Gastroesophageal sphincter (tissue), 4 donors: ENCODE measurements around the gene WSCD2. TPM values are rescaled to one million over a fixed set of nuclear protein-coding genes. Genes with fewer than 3 reads are reported as not detected.

ENCODE experiments used
- ATAC-seq: fragments of 150-250 bp; one replicate; pipeline ENCODE4 v1.9.1; 2016; ENCODE audit warnings: mild to moderate bottlenecking, moderate library complexity
- H3K27ac ChIP-seq, 4 donors: fragments of 200-600 bp; sonication (generic) in 3 of 4; 1 replicate in 3 of 4; 2 replicates in 1 of 4; pipeline ENCODE4 v1.5.1; 2016 to 2019
- H3K27me3 ChIP-seq: fragments of 200-600 bp; sonication (generic); one replicate; pipeline ENCODE4 v1.5.1; 2019
- H3K36me3 ChIP-seq, 2 donors: fragments of 200-600 bp; sonication (generic); one replicate each; pipeline ENCODE4 v1.5.1; 2019; ENCODE audit warnings: control low read depth in 1 of 2
- H3K4me1 ChIP-seq, 3 donors: fragments of 200-600 bp; sonication (generic); 1 replicate in 2 of 3; 2 replicates in 1 of 3; pipeline ENCODE4 v1.5.1; 2016 to 2019; ENCODE audit warnings: control low read depth in 2 of 3
- H3K4me3 ChIP-seq, 2 donors: fragments of 200-600 bp; sonication (generic); one replicate each; pipeline ENCODE4 v1.5.1; 2019; ENCODE audit warnings: mild to moderate bottlenecking in 1 of 2, moderate library complexity in 1 of 2
- H3K9me3 ChIP-seq, 3 donors: fragments of 200-600 bp; sonication (generic); one replicate each; pipeline ENCODE4 v1.5.1; 2017 to 2019; ENCODE audit warnings: control low read depth in 2 of 3
- CTCF ChIP-seq, 4 experiments: fragments of 200-600 bp in 2 of 4; fragments of 450-650 bp in 2 of 4; sonication (generic) in 1 of 4; IDR thresholded peaks; one replicate each; pipeline ENCODE4 v1.5.1; 2017 to 2019; ENCODE audit warnings: antibody characterized with exemption in 4 of 4, mild to moderate bottlenecking in 2 of 4, moderate library complexity in 2 of 4
- EP300 ChIP-seq: sonication (generic); formaldehyde crosslinking; IDR thresholded peaks from one replicate; pipeline ENCODE4 v1.6.1; 2017; ENCODE audit warnings: antibody characterized with exemption, mild to moderate bottlenecking
- POLR2A ChIP-seq, 2 donors: fragments of 450-650 bp; IDR thresholded peaks; one replicate each; pipeline ENCODE4 v1.6.1; 2017; ENCODE audit warnings: antibody characterized with exemption in 2 of 2, mild to moderate bottlenecking in 2 of 2, moderate library complexity in 1 of 2
- POLR2AphosphoS5 ChIP-seq: sonication (generic); formaldehyde crosslinking; IDR thresholded peaks from one replicate; pipeline ENCODE4 v1.6.1; 2017; ENCODE audit warnings: antibody characterized with exemption
- WGBS, 2 donors: methylation state at CpG; one replicate each; pipeline ENCODE4 v1.1.5; 2018; ENCODE audit warnings: low coverage in 1 of 2; 5-methylcytosine and 5-hydroxymethylcytosine counted together
- total RNA-seq, 4 donors: library from RNA; depleted of rRNA; stranded (reverse); fragments of >200 nt; gene quantifications; one replicate each; pipeline ENCODE4 v1.1.0, GENCODE V29; 2016

The WSCD2 gene
- total RNA-seq, 4 donors from 2014 or later: 5.0 to 86.1 (median 31.6) TPM

- H3K4me3 ChIP-seq: no peak overlapping the region
- H3K36me3 ChIP-seq: no peaks in the 10 kb centered on the region
- peaks cover 0 to 58% (median 0%) of the 10 kb centered on the region in 3 donors for H3K4me1 ChIP-seq
- 60 to 72% methylated on average over 5 to 8 of the region's 8 CpGs for WGBS, 2 donors
- H3K27me3 ChIP-seq: no peaks in the 10 kb centered on the region
- ATAC-seq: no peak
- H3K9me3 ChIP-seq: no peaks in the 10 kb centered on the region
- no peak for TF ChIP-seq POLR2AphosphoS5
- no peak for TF ChIP-seq CTCF (IDR thresholded peaks at IDR 0.05)
- no peak for TF ChIP-seq POLR2A (IDR thresholded peaks at IDR 0.05)
- no peak for TF ChIP-seq EP300
- H3K27ac ChIP-seq: peak overlapping the region in 3 of 4 donors; percentile 2 to 57 (median 54)
Measured at GRCh38 chr12:108157870-108158459, 28.9 kb downstream of the WSCD2 start.

- WGBS, 2 donors: 45 to 56% methylated on average over 4 of the region's 4 CpGs
- Histone ChIP-seq H3K4me3 (no peak overlapping the region), H3K27ac (peak overlapping the region in 3 of 4 donors; percentile 49 to 64 (median 57)), H3K4me1 (peaks cover 0 to 65% (median 0%) of the 10 kb centered on the region in 3 donors), H3K9me3 (no peaks in the 10 kb centered on the region), H3K27me3 (no peaks in the 10 kb centered on the region), H3K36me3 (no peaks in the 10 kb centered on the region)
- ATAC-seq: no peak
- TF ChIP-seq EP300 (no peak), POLR2A (IDR thresholded peaks at IDR 0.05) (no peak), POLR2AphosphoS5 (no peak), CTCF (IDR thresholded peaks at IDR 0.05) (no peak)
Measured at GRCh38 chr12:108162207-108162606, 33.1 kb downstream of the WSCD2 start.

GRCh38 chr12:108166505-108166904, 37.4 kb downstream of the WSCD2 start:
- H3K27ac ChIP-seq: peak overlapping the region in 3 of 4 donors; percentile 41 to 64 (median 51)
- TF ChIP-seq EP300: no peak
- no peak for TF ChIP-seq POLR2AphosphoS5
- TF ChIP-seq POLR2A (IDR thresholded peaks at IDR 0.05): no peak
- TF ChIP-seq CTCF (IDR thresholded peaks at IDR 0.05): no peak
- H3K36me3 ChIP-seq: no peaks in the 10 kb centered on the region
- no peak for ATAC-seq
- peaks cover 0 to 75% (median 0%) of the 10 kb centered on the region in 3 donors for H3K4me1 ChIP-seq
- H3K27me3 ChIP-seq: no peaks in the 10 kb centered on the region
- 10 to 32% methylated on average over 3 of the region's 5 CpGs for WGBS, 2 donors
- no peak overlapping the region for H3K4me3 ChIP-seq
- no peaks in the 10 kb centered on the region for H3K9me3 ChIP-seq

GRCh38 chr12:108167974-108168373, 38.9 kb downstream of the WSCD2 start:
- WGBS, 2 donors: 8 to 53% methylated on average over 3 of the region's 3 CpGs
- peaks cover 0 to 61% (median 0%) of the 10 kb centered on the region in 3 donors for H3K4me1 ChIP-seq
- TF ChIP-seq EP300 (no peak), CTCF (IDR thresholded peaks at IDR 0.05) (no peak), POLR2A (IDR thresholded peaks at IDR 0.05) (no peak), POLR2AphosphoS5 (peak; percentile 84)
- no peak overlapping the region for H3K4me3 ChIP-seq
- H3K27me3 ChIP-seq: no peaks in the 10 kb centered on the region
- H3K36me3 ChIP-seq: no peaks in the 10 kb centered on the region
- peak; percentile 64 for ATAC-seq
- peak overlapping the region in 3 of 4 donors; percentile 51 to 71 (median 62) for H3K27ac ChIP-seq
- no peaks in the 10 kb centered on the region for H3K9me3 ChIP-seq

GRCh38 chr12:108169708-108170107, 40.6 kb downstream of the WSCD2 start:
- H3K27me3 ChIP-seq: no peaks in the 10 kb centered on the region
- no peaks in the 10 kb centered on the region for H3K36me3 ChIP-seq
- no peak for ATAC-seq
- 20 to 56% methylated on average over 1 to 2 of the region's 2 CpGs for WGBS, 2 donors
- H3K27ac ChIP-seq: peak overlapping the region in 3 of 4 donors; percentile 51 to 70 (median 62)
- no peak overlapping the region for H3K4me3 ChIP-seq
- H3K4me1 ChIP-seq: peaks cover 0 to 78% (median 0%) of the 10 kb centered on the region in 3 donors
- TF ChIP-seq POLR2AphosphoS5: no peak
- TF ChIP-seq POLR2A (IDR thresholded peaks at IDR 0.05): no peak
- TF ChIP-seq CTCF (IDR thresholded peaks at IDR 0.05): no peak
- TF ChIP-seq EP300: no peak
- H3K9me3 ChIP-seq: no peaks in the 10 kb centered on the region
